ENCODE results near the gene MAEA.

- TF ChIP-seq, protein P1, sequence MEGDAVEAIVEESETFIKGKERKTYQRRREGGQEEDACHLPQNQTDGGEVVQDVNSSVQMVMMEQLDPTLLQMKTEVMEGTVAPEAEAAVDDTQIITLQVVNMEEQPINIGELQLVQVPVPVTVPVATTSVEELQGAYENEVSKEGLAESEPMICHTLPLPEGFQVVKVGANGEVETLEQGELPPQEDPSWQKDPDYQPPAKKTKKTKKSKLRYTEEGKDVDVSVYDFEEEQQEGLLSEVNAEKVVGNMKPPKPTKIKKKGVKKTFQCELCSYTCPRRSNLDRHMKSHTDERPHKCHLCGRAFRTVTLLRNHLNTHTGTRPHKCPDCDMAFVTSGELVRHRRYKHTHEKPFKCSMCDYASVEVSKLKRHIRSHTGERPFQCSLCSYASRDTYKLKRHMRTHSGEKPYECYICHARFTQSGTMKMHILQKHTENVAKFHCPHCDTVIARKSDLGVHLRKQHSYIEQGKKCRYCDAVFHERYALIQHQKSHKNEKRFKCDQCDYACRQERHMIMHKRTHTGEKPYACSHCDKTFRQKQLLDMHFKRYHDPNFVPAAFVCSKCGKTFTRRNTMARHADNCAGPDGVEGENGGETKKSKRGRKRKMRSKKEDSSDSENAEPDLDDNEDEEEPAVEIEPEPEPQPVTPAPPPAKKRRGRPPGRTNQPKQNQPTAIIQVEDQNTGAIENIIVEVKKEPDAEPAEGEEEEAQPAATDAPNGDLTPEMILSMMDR (IDR thresholded peaks at IDR 0.05), result no peak
- TF ChIP-seq POLR2AphosphoS5 (IDR thresholded peaks at IDR 0.05), result no peak
- no peak for TF ChIP-seq POLR2A (IDR thresholded peaks at IDR 0.05)
Observed at GRCh38 chr4:1260418-1261106, 29.1 kb upstream of the MAEA start.
